ENCODE data around the gene GRIK5.

The GRIK5 gene

DNA sequence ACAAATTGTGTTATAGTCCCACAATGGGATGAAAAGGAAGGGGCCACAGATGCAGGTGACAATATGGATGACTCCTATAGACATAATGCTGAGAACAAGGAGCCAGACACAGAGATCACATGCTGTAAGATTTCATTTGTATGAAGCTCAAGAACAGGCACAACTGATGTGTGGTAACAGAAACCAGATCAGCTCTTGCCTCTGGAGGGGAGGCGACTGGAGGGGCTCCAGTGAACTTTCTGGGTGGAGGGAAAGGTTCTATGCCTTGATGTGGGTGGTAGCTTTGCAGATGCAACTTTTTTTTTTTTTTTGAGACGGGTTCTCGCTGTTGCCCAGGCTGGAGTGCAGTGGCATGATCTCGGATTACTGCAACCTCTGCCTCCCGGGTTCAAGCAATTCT lies 104.9 kb downstream of the GRIK5 start:
- no peaks in the 10 kb centered on the region for H4K20me1 ChIP-seq (ENCODE audit: insufficient read depth, low read length)
- ATAC-seq (ENCODE audit: insufficient read depth, low read depth) (peak; percentile 67), DNase-seq (peak; percentile 33)
- no peaks in the 10 kb centered on the region for H3K27me3 ChIP-seq (ENCODE audit: insufficient read depth, low read length, poor library complexity)
- no peaks in the 10 kb centered on the region for H3K79me2 ChIP-seq (ENCODE audit: insufficient read depth, low read length)
- H3K36me3 ChIP-seq (ENCODE audit: insufficient read depth, low read length), result peaks cover 38% of the 10 kb centered on the region
- H2AFZ ChIP-seq (ENCODE audit: low read depth, low read length), result no peak overlapping the region
- no peak overlapping the region for H3K9ac ChIP-seq (ENCODE audit: low read depth, low read length)
- no peak overlapping the region for H3K4me3 ChIP-seq (ENCODE audit: low read depth in 1 of 2, low read length in 2 of 2)
- H3K27ac ChIP-seq (ENCODE audit: low read length), result no peak overlapping the region
- no peaks in the 10 kb centered on the region for H3K4me1 ChIP-seq (ENCODE audit: insufficient read depth, low read length)
- TF ChIP-seq, protein P1, sequence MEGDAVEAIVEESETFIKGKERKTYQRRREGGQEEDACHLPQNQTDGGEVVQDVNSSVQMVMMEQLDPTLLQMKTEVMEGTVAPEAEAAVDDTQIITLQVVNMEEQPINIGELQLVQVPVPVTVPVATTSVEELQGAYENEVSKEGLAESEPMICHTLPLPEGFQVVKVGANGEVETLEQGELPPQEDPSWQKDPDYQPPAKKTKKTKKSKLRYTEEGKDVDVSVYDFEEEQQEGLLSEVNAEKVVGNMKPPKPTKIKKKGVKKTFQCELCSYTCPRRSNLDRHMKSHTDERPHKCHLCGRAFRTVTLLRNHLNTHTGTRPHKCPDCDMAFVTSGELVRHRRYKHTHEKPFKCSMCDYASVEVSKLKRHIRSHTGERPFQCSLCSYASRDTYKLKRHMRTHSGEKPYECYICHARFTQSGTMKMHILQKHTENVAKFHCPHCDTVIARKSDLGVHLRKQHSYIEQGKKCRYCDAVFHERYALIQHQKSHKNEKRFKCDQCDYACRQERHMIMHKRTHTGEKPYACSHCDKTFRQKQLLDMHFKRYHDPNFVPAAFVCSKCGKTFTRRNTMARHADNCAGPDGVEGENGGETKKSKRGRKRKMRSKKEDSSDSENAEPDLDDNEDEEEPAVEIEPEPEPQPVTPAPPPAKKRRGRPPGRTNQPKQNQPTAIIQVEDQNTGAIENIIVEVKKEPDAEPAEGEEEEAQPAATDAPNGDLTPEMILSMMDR (IDR thresholded peaks at IDR 0.05; ENCODE audit: borderline replicate concordance, extremely low read depth, low read length, poor library complexity, severe bottlenecking), result no peak
- TF ChIP-seq EZH2 (IDR thresholded peaks at IDR 0.05; ENCODE audit: borderline replicate concordance, low read depth, low read length, severe bottlenecking), result no peak
- H3K4me2 ChIP-seq (ENCODE audit: insufficient read depth, low read length), result no peak overlapping the region
- no peaks in the 10 kb centered on the region for H3K9me3 ChIP-seq (ENCODE audit: insufficient read depth, low read length, severe bottlenecking)

DNA sequence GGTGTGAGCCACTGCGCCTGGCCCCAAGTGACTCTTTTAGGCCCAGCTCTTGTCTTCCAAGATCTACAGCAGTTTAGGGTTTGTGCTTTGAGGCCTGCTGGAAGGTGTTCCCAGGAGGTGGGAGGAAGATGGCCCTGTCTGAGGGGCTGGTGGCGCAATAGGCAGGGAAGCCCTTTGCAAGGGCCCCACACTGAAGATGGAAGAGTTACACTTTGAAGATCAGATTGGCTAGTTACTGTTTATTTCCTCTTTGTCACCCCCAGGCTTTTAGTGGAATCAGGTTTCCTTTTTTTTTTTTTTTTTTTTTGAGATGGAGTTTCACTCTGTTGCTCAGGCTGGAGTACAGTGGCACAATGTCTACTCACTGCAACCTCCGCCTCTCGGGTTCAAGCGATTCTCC lies 109.0 kb downstream of the GRIK5 start:
- no peaks in the 10 kb centered on the region for H3K9me3 ChIP-seq (ENCODE audit: insufficient read depth, low read length, severe bottlenecking)
- no peak overlapping the region for H3K9ac ChIP-seq (ENCODE audit: low read depth, low read length)
- no peak overlapping the region for H3K27ac ChIP-seq (ENCODE audit: low read length)
- H2AFZ ChIP-seq (ENCODE audit: low read depth, low read length), result no peak overlapping the region
- ATAC-seq (ENCODE audit: insufficient read depth, low read depth) (no peak), DNase-seq (no peak)
- H3K27me3 ChIP-seq (ENCODE audit: insufficient read depth, low read length, poor library complexity), result no peaks in the 10 kb centered on the region
- H3K79me2 ChIP-seq (ENCODE audit: insufficient read depth, low read length), result peaks cover 11% of the 10 kb centered on the region
- 0 out of 2 replicates have a peak, but pooled peaks cover 8% of the 10 kb centered on the region for H4K20me1 ChIP-seq (ENCODE audit: insufficient read depth, low read length)
- no peak for TF ChIP-seq EZH2 (IDR thresholded peaks at IDR 0.05; ENCODE audit: borderline replicate concordance, low read depth, low read length, severe bottlenecking)
- TF ChIP-seq, protein P1 (IDR thresholded peaks at IDR 0.05; ENCODE audit: borderline replicate concordance, extremely low read depth, low read length, poor library complexity, severe bottlenecking), result no peak
- H3K4me2 ChIP-seq (ENCODE audit: insufficient read depth, low read length), result no peak overlapping the region
- no peak overlapping the region for H3K4me3 ChIP-seq (ENCODE audit: low read depth in 1 of 2, low read length in 2 of 2)
- peaks cover 22% of the 10 kb centered on the region for H3K4me1 ChIP-seq (ENCODE audit: insufficient read depth, low read length)
- H3K36me3 ChIP-seq (ENCODE audit: insufficient read depth, low read length), result peaks cover 18% of the 10 kb centered on the region

DNA sequence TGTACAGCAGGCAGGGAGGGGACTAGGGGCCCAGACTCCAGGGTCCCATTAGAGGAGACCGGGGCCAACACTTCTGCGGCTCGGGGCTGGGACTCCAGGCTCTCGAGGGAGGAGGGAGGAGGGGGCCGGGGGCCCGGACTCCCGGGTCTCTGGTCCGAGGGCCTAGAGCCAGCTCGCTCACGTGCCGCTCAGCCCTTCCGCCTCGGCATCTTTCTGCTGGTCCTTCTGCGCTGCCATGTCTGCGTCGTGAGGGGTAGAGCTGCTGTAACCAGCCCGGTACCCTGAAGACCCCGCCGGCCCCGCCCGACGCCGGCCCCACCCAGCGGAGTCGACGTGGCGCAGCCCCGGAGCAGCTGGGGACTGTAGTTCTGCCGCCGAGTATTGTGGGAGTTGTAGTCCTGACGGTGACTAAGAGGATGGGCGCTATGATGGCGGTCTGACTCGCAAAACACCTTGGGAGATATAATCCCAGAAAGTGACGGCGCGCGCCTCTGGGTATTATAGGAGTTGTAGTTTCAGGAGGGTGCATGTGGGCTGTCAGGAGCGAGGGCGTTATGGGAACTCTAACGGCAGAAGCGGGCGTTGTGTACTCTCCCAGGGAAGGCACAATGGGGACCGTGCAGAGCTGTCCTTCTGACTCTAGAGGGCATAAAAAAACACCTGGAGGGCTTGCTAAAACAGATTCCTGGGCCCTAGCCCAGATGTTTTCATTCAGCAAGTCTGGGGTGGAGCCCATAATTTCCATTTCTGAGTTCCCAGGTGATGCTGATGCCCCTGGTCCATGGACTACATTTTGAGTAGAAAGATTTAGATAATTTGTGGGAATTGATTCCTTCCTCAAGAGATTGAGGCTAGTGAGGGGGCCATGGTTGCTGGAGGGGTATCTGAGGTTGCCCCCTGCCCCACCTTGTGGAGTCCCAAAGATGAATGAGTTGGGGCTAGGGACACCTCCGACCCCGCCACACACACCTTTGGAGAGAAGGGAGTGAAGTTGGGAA lies 110.7 kb downstream of the GRIK5 start, which contains the start of gene RABAC1:
TSS of gene RABAC1 (minus strand) at position 266 of the 998 bp plus-strand sequence. CDS start at position 237, 29 bp downstream.
- Histone ChIP-seq H3K9ac (ENCODE audit: low read depth, low read length) (peak within 1 kb of the TSS; percentile 73), H3K27me3 (ENCODE audit: insufficient read depth, low read length, poor library complexity) (no peaks in the 10 kb centered on the region), H3K4me3 (ENCODE audit: low read depth in 1 of 2, low read length in 2 of 2) (peak within 1 kb of the TSS; percentile 33 to 74; a peak in 3 of 4 replicates), H2AFZ (ENCODE audit: low read depth, low read length) (peak within 1 kb of the TSS; percentile 93), H3K36me3 (ENCODE audit: insufficient read depth, low read length) (peaks cover 19% of the 10 kb centered on the region), H3K79me2 (ENCODE audit: insufficient read depth, low read length) (peaks cover 11% of the 10 kb centered on the region), H3K4me1 (ENCODE audit: insufficient read depth, low read length) (peaks cover 22% of the 10 kb centered on the region), H4K20me1 (ENCODE audit: insufficient read depth, low read length) (0 out of 2 replicates have a peak, but pooled peaks cover 8% of the 10 kb centered on the region), H3K4me2 (ENCODE audit: insufficient read depth, low read length) (peak within 1 kb of the TSS; percentile 94), H3K27ac (ENCODE audit: low read length) (peak within 1 kb of the TSS; percentile 75), H3K9me3 (ENCODE audit: insufficient read depth, low read length, severe bottlenecking) (no peaks in the 10 kb centered on the region)
- DNase-seq (peak; percentile 94), ATAC-seq (ENCODE audit: insufficient read depth, low read depth) (peak; percentile 96)
- TF ChIP-seq EZH2 (IDR thresholded peaks at IDR 0.05; ENCODE audit: borderline replicate concordance, low read depth, low read length, severe bottlenecking), result no peak
- TF ChIP-seq, protein P1 (IDR thresholded peaks at IDR 0.05; ENCODE audit: borderline replicate concordance, extremely low read depth, low read length, poor library complexity, severe bottlenecking), result peak; percentile 64
